LNCaP clone FGC (cell line): ENCODE data around the gene BCOR.

Experiments used
- DNase-seq: peaks from one replicate; pipeline ENCODE4 v3.0.0-alpha.2; 2011; ENCODE audit warnings: low read depth
- H3K4me3 ChIP-seq: 2 replicates; pipeline ENCODE4 v1.5.1; 2011; ENCODE audit warnings: mild to moderate bottlenecking, low read depth, low read length, control low read depth
- CTCF ChIP-seq: IDR thresholded peaks from 2 replicates; pipeline ENCODE4 v1.5.1; 2012; ENCODE audit warnings: mild to moderate bottlenecking; ENCODE audit not compliant: control insufficient read depth, insufficient read depth; ENCODE audit errors: extremely low read depth

BCOR gene

GRCh38 chrX:40056420-40056819 lies 41.3 kb downstream of the BCOR start:
- no peak for DNase-seq
- no peak overlapping the region for H3K4me3 ChIP-seq
- TF ChIP-seq CTCF, result no peak

- no peak for DNase-seq
- H3K4me3 ChIP-seq, result no peak overlapping the region
- no peak for TF ChIP-seq CTCF
Observed at GRCh38 chrX:40055495-40055894, 42.3 kb downstream of the BCOR start.

GRCh38 chrX:40054793-40055192 lies 43.0 kb downstream of the BCOR start:
- TF ChIP-seq CTCF, result no peak
- no peak for DNase-seq
- no peak overlapping the region for H3K4me3 ChIP-seq

- no peak for TF ChIP-seq CTCF
- H3K4me3 ChIP-seq, result no peak overlapping the region
- no peak for DNase-seq
Observed at GRCh38 chrX:40050532-40050931, 47.2 kb downstream of the BCOR start.

- H3K4me3 ChIP-seq, result no peak overlapping the region
- no peak for DNase-seq
- no peak for TF ChIP-seq CTCF
Observed at GRCh38 chrX:40049084-40049641, 48.6 kb downstream of the BCOR start.

- DNase-seq, result no peak
- H3K4me3 ChIP-seq, result no peak overlapping the region
- no peak for TF ChIP-seq CTCF
Observed at GRCh38 chrX:40047485-40047884, 50.3 kb downstream of the BCOR start.

- no peak for DNase-seq
Observed at GRCh38 chrX:40043895-40044294, 53.9 kb downstream of the BCOR start.

More at GRCh38 chrX:40043895-40044294, 53.9 kb downstream of the BCOR start:
- no peak overlapping the region for H3K4me3 ChIP-seq
- no peak for TF ChIP-seq CTCF
